HG03558 (cell line): ENCODE data around the gene SLC25A42.
"Not testable (repeated sequence)": the region's sequence is repeated elsewhere in the genome, so short reads cannot be mapped to it uniquely, and the experiment has no call there.

Source experiments
- ATAC-seq: cut with Tn5 transposase; IDR thresholded peaks from one replicate; pipeline ENCODE4 v1.9.1; 2021; ENCODE audit warnings: moderate number of reproducible peaks; ENCODE audit not compliant: unreplicated experiment; ENCODE audit errors: extremely low read depth

SLC25A42 gene

DNA sequence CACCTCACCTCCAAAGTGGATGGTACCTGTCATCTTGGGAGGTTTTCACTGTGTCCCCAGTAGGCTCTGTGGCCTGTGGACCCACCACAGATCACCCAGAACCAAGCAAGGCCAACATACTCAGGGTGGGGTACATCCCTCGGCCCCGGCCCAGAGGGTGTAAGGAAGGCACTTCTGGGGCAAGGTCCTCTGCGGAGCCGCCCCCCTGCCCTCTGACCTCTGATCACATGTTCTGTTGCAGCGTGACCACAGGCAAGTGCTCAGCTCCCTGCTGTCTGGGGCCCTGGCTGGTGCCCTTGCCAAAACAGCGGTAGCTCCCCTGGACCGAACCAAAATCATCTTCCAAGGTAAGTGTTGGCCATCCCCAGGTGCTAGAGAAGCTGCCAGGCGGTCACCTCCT lies 37.7 kb downstream of the SLC25A42 start:
- ATAC-seq: no peak

DNA sequence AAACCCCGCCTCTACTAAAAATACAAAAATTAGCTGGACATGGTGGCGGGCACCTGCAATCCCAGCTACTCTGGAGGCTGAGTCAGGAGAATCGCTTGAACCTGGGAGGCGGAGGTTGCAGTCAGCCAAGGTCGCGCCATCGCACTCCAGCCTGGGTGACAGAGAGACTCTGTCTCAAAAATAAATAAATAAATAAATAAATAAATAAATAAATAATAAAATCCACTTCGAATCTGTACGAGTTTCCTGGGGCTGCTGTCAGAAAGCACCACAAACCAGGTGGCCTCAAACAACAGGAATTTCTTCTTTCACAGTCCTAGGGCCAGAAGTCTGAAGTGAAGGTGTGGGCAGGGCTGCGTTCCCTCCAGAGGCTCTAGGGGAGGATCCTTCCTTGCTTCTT lies 38.8 kb downstream of the SLC25A42 start:
- not testable (repeated sequence) for ATAC-seq

DNA sequence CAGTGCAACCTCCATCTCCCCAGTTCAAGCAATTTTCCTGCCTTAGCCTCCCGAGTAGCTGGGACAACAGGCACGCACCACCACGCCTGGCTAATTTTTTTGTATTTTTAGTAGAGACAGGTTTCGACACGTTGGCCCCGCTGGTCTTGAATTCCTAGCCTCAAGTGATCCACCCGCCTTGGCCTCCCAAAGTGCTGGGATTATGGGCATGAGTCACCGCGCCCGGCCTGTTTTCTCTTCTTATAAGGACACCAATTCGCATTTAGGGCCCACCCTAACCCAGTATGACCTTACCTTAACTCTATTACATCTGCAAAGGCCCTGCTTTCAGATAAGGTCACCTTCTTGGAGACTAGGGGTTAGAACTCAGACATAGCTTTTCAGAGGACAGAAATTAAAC lies 39.4 kb downstream of the SLC25A42 start:
- no peak for ATAC-seq

DNA sequence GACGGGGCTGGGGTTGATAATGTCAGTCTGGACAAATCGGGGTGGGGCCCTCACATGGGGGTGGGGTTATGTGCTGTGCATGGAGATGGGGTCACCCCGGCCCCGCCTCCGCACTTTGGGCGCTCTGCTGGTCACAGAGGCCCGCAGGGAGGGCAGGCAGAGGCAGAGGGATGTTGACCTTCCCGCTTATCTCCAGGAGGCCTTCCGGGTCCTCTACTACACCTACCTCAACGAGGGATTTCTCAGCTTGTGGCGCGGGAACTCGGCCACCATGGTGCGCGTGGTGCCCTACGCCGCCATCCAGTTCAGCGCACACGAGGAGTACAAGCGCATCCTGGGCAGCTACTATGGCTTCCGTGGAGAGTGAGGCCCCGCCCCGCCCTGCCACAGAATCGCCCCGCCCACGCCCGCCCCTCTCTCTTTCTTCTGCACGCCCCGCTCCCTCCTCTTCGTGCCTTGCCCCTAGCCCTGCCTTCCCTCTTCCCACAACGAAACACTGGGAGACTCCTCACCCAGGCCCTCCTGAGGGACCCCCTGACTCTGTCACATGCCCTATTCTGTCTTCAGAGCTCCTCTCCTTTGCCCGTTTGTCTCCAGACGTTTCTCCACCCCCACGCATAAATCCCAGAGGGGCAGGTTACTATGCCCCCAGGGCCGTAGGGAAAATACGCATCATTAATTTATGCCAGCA lies 41.7 kb downstream of the SLC25A42 start:
- ATAC-seq: no peak

DNA sequence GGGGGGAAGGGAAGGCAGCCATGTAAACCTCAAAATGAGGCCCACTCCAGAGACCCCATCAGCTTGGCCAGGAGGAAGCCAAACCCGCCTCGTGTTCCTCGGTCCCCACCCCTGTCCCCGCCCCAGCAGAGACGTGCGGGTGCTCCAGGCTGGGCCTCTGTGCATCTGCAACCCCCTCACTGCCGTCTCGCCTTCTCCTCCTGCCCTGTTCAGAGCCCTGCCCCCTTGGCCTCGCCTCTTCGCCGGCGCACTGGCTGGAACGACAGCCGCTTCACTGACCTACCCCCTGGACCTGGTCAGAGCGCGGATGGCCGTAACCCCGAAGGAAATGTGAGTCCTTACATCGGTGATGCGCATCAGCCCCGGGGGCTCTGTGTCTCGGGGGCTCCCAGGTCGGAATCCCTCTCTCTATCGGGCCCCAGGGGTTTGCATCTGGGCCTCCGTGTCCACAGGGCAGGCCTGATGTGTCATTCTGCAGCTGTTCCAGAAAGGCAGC lies 42.3 kb downstream of the SLC25A42 start:
- no peak for ATAC-seq

DNA sequence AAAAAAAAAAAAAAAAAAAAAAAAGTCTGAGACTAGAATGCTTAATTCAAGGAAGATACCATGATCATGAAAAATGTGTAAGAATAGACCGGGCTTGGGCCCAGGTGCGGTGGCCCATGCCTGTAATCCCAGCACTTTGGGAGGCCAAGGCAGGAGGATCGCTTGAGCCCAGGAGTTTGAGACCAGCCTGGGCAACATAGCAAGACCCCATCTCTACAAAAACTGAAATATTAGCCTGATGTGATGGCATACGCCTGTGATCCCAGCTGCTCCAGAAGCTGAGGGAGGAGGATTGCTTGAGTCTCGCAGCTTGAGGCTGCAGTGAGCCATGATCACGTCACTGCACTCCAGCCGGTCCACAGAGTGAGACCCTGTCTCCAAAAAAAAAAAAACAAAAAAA lies 43.1 kb downstream of the SLC25A42 start:
- ATAC-seq: not testable (repeated sequence)

DNA sequence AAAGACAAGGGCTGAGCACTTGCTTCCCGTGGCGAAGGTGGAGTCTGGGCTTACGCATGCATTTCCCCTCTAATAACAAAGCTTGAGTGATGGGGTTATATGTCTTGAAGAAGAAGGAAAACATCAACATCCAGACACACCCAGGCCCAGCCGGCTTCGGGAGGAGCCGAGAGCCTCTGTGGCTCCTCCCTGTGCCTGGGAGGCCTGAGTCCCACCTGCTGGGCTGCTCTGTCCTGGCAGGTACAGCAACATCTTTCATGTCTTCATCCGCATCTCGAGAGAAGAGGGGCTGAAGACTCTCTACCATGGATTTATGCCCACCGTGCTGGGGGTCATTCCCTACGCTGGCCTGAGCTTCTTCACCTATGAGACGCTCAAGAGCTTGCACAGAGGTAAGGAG lies 43.9 kb downstream of the SLC25A42 start:
- no peak for ATAC-seq

DNA sequence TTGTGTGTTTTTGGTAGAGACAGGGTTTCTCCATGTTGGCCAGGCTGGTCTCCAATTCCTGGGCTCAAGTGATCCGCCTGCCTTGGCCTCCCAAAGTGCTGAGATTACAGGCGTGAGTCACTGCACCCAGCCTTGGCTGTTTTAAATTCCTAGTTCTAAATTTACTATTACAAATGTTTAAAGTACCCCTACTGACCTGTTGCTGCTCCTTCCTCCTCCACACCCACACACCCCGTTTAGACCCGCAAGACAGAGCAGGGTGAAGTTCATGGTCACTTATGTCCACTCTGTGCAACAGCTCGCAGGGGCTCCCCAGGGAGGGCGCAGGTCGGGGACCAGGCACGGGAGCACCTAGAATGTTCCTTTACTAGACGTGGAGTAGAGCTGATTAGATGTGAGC lies 45.8 kb downstream of the SLC25A42 start:
- no peak for ATAC-seq

DNA sequence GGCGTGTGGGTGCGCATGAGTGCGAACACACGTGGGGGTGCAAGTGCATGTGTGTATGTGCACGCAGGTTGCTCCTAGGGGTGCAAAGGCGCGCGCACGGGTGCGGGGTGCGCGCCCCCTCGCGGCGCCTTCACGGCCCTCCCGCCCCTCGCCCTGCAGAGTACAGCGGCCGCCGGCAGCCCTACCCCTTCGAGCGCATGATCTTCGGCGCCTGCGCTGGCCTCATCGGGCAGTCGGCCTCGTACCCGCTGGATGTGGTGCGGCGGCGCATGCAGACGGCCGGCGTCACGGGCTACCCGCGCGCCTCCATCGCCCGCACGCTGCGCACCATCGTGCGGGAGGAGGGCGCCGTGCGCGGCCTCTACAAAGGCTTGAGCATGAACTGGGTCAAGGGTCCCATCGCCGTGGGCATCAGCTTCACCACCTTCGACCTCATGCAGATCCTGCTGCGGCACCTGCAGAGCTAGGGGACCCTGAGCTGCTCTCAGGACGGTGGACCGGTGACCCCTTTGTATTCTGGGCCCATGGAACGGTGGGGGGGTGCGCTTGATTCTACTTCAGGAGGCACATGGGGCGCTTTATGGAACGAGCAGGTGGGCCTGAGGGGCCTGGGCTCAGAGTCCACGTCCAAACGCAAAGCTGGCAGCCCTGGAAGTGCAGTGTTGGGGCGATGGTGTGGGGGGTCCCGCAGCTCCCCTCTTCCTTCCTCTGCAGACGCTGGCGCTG lies 46.8 kb downstream of the SLC25A42 start:
- no peak for ATAC-seq

DNA sequence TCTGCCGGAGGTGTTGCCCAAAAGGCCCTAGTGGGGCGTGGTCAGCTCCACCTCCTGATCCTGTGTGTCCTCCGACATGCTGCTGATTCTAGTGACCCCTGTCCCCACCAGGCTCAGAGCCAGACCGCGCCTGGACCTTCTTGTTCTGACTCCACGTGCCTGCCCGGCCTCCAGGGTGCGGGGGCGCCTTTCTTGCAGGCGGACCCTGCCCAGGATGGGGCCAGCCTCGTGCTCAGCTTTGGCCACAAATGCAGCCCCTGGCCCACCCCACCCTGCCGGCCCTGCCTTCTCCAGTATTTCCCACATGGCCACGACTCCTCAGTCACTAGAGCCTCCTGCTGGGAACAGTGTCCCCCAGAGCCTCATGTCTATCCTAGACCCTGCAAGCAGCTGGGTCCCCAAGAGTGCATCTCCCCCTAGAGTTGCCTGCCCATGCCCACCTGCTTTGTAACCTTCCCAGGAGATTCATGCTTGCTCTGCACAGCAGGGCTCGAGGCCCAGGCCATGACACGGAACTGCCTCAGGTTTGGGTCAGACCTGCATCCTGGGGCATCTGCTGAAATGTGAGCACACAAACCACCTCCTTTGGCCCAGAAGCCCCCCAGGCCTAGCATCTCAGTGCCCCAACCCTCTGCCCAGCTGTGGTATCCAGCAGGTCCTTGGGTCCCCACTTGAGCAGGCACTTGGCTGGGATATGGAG lies 47.5 kb downstream of the SLC25A42 start:
- ATAC-seq: no peak

DNA sequence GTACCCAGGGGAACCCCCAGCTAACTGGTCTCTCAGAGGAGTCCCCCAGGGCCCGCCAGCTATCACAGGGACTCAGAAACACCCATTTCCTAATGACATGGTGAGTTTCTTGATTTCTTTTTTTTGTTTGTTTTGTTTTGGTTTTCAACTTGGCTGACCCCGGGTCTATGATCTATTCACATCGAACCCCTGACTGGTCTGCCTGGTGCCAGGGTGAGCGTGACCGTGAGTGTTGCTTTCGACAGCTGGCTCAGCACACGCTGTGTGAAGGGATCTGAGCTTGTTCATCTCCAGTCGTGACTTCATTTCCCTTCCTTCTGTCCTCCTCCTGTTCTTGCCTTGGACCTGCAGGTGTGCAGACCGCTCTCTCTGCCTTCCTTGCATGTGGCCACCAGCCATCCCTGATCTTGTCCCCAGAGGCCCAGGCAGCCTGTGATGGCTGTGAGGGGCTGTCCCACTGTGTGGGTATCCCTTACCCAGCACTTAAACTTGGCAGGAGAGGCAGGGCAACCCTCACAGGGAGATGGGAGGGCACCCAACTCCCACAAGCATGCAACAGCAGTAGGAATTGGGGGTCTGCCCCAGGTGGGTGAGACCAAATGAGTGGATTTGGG lies 48.3 kb downstream of the SLC25A42 start:
- ATAC-seq: no peak

DNA sequence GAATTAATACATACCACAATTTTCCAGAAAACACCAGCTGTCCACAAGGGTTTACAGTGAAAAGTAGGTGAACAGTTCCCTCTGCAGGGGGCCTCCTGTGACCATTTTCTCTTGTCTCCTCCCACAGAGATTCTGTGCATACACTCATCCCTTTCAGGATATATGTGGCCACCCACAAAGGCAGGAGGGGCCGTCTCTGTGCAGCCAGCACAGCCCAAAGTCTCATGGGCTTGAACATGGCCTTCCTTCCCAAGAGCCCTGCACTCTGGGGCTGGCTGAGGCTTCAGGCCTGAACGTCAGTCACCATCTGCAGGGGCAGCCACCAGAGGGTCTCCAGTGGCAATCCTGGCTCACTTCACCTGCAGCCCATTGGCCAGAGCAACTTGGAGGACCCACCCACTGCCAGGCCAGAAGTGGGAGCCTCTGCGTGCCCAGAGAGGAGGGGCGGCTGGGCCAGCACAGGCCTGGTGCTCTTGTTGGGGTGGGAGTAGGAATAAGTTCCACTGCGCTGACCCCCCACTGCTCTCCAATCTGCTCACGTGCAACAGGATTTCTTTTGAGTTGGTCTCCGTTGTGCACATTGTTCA lies 49.3 kb downstream of the SLC25A42 start:
- no peak for ATAC-seq

DNA sequence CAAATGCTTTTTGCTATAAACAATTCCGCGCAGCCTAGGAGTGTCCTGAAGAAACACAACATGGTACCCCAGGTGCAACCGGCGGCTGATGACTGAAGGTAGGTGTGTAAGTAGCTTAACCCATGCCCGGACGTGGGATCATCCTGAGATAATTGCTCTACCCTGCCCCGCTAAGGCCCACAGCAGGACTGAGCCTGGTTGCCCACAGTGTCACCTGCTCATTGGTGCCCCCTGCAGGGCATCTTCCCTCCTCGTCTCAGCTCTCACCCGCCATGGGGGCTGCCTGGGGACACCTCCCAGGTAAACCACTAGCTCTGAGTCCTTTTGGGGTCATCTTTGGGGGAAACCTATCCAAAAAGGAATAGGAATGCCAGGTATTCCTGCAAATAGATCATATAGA lies 52.2 kb downstream of the SLC25A42 start:
- no peak for ATAC-seq

DNA sequence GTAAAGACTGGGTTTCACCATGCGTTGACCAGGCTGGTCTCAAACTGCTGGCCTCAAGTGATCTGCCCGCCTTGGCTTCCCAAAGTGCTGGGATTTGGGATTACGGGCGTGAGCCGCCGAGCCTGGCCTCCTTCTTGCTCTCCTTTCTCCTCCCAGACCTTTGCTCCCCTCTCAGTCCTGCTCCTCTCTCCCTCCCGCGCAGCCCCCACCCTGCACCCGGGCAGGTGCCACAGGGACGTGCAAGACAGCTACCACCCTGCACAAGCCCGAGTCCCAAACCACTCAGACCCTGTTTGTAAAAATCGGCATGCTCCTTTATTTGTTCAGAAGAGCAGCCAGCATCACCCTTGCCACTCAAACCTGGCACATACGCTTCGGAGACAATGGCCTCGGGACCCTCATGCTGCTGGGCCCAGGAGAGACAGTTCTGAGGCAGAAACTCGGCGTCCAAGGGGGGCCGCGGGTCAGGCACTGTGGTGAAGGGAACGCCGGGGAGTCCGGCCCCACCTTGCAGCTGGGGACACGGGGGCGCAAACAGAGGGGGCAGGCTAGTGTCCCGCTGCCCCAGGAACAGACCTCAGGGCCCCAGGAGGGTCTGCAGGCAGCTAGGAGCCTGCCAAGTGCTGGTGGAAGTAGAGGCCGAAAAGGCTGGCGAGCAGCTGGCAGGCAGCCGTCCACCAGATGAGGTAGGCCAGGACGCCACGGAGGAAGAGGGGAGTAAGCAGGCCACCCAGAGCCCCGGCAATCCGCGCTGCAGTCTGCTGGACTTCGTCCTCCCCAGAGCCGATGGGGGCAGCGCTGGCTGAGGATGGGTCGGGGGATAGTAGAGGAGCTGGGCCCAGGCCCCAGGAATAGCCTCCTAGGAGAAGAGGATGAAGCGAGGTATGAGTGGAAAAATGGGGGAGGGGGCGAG lies 55.8 kb downstream of the SLC25A42 start:
- ATAC-seq: no peak

DNA sequence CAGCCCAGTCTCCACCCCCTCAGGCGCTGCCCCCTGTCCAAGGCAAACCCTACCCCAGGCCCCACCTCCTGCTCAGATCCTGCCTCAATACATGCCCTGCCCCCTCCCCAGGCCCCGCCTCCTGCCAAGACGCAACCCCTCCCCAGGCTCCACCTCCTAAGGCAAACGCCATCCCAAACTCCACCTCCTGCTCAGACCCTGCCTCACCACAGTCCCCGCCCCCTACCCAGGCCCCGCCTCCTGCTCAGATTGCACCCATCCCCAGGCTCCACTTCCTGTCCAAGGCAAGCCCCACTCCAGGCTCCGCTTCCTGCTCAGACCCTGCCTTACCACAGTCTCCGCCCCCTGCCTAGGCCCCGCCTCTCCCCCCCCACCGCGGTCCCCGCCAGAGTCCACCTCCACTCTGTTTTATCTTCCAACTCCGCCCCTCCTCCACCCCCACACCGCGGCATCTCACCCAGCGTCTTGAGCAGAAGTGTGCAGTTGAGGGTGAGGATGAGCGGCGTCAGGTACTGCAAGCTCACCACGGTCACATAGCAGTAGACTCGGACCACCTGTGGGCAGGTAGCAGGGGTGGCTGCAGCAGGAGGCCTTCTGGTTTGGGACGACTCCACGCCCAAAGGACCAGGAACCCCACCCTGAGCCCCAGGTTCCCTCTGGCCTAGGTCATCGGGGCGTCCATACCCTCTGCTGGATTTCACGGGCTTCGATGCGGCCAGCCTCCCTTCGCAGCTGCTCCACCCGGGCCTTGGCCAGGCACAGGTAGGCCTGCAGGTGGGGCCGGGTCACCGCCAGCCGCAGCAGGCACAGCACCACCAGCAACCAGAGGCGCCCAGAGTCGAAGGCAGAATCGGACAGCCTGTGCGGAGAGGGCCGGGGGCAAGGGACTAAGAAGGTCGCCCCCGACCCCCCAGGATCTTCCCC lies 56.8 kb downstream of the SLC25A42 start:
- ATAC-seq: no peak

DNA sequence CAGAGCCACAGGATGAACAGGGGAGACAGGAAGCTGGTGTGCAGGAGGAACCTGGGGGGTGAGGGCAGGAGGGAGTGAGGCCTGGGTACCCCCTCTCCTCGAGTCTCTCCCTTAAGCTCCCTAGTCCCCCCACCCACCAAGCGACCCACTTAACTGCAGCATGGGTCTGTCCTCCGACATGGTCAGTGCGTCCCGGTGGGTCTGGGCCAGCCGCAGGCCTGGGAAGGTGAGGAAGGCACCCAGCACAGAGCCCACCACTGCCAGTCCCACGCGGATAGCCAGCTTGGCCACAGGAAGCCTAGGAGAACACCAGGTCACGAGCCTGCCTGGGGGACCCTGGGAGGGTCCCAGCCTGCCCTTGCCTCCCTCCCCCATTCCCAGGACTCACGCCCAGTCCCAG lies 57.6 kb downstream of the SLC25A42 start:
- ATAC-seq: no peak

DNA sequence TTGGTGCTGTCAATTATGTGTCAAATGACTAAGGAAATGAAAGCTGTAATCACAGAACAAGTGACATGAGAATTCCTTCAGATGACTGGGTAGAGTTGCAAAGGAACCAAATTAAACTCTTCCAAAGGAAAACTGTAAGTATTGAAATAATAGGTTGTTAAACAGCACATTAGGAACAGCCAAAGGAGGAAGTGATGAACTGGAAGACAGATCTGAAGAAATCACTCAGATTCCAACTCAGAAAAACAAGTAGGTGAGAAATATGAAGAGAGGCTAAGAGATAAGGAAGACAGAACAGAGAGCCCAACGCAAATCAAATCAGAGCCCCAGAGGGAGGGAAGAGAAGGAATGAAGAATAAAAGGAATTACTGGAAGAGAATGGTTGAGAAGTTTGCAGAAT lies 59.1 kb downstream of the SLC25A42 start:
- ATAC-seq: no peak

DNA sequence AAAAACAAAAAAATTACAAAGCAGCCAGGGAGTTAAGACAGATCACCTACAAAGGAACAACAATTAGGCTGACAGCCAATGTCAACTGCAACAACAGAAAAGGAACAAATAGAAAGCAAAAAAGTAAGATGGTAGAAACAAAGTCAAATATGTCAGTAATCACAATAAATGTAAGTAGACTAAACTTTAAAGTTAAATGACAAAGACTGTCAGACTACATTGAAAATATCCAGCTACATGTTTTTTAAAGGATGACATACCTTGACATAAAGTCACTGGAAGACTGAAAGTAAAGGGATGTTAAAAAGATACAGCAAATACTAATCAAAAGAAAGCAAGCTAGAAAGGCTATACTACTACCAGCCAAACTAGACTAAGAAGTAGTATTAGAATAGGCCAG lies 59.6 kb downstream of the SLC25A42 start:
- no peak for ATAC-seq
